Nephron (organoid): ENCODE results near the gene BHLHA15.

Experiments
- H3K27ac Mint-ChIP-seq, 3 experiments: 2 replicates each; pipeline ENCODE4 v1.8.0; 2020; ENCODE audit warnings: mixed read lengths in 3 of 3, mild to moderate bottlenecking in 2 of 3, moderate library complexity in 1 of 3
- H3K27me3 Mint-ChIP-seq: 2 replicates; pipeline ENCODE4 v1.8.0; 2021; ENCODE audit warnings: low read depth, mild to moderate bottlenecking, moderate library complexity, mixed read lengths
- H3K36me3 Mint-ChIP-seq: 2 replicates; pipeline ENCODE4 v1.8.0; 2020; ENCODE audit warnings: low read depth, mixed read lengths
- H3K4me1 Mint-ChIP-seq: 2 replicates; pipeline ENCODE4 v1.8.0; 2020; ENCODE audit warnings: mixed read lengths
- H3K4me3 Mint-ChIP-seq, 3 experiments: 2 replicates each; pipeline ENCODE4 v1.8.0; 2020; ENCODE audit warnings: mild to moderate bottlenecking in 3 of 3, mixed read lengths in 3 of 3, moderate library complexity in 2 of 3
- H3K9me3 Mint-ChIP-seq: 2 replicates; pipeline ENCODE4 v1.8.0; 2020; ENCODE audit warnings: mixed read lengths
- CTCF ChIP-seq, 3 experiments: fragments of 200-600 bp; sonication (generic); IDR thresholded peaks; one replicate each; pipeline ENCODE4 v1.5.0; 2021; ENCODE audit warnings: antibody characterized with exemption in 3 of 3; ENCODE audit not compliant: unreplicated experiment in 3 of 3

Gene BHLHA15

GRCh38 chr7:98240961-98241673, 29.9 kb downstream of the BHLHA15 start:
- TF ChIP-seq CTCF (IDR thresholded peaks at IDR 0.05; ENCODE audit: unreplicated experiment in 3 of 3), result peak; percentile 45 to 67 (median 66)
- H3K36me3 Mint-ChIP-seq, result peaks cover 18% of the 10 kb centered on the region
- no peaks in the 10 kb centered on the region for H3K27me3 Mint-ChIP-seq
- no peaks in the 10 kb centered on the region for H3K9me3 Mint-ChIP-seq
- no peak overlapping the region for H3K4me3 Mint-ChIP-seq
- H3K4me1 Mint-ChIP-seq, result no peaks in the 10 kb centered on the region
- H3K27ac Mint-ChIP-seq, result no peak overlapping the region

GRCh38 chr7:98241674-98242241, 30.5 kb downstream of the BHLHA15 start:
- no peak overlapping the region for H3K27ac Mint-ChIP-seq
- no peaks in the 10 kb centered on the region for H3K27me3 Mint-ChIP-seq
- peaks cover 18% of the 10 kb centered on the region for H3K36me3 Mint-ChIP-seq
- no peaks in the 10 kb centered on the region for H3K9me3 Mint-ChIP-seq
- H3K4me1 Mint-ChIP-seq, result no peaks in the 10 kb centered on the region
- no peak overlapping the region for H3K4me3 Mint-ChIP-seq
- TF ChIP-seq CTCF (IDR thresholded peaks at IDR 0.05; ENCODE audit: unreplicated experiment in 3 of 3), result no peak

- Mint-ChIP-seq H3K27me3 (no peaks in the 10 kb centered on the region), H3K4me3 (no peak overlapping the region), H3K9me3 (no peaks in the 10 kb centered on the region), H3K27ac (no peak overlapping the region), H3K4me1 (no peaks in the 10 kb centered on the region), H3K36me3 (peaks cover 18% of the 10 kb centered on the region)
- TF ChIP-seq CTCF (IDR thresholded peaks at IDR 0.05; ENCODE audit: unreplicated experiment in 3 of 3), result no peak
Measured at GRCh38 chr7:98242342-98242741, 31.1 kb downstream of the BHLHA15 start.

- no peaks in the 10 kb centered on the region for H3K9me3 Mint-ChIP-seq
- H3K27ac Mint-ChIP-seq, result no peak overlapping the region
- H3K4me3 Mint-ChIP-seq, result no peak overlapping the region
- no peaks in the 10 kb centered on the region for H3K4me1 Mint-ChIP-seq
- H3K36me3 Mint-ChIP-seq, result peaks cover 18% of the 10 kb centered on the region
- H3K27me3 Mint-ChIP-seq, result no peaks in the 10 kb centered on the region
- no peak for TF ChIP-seq CTCF (IDR thresholded peaks at IDR 0.05; ENCODE audit: unreplicated experiment in 3 of 3)
Measured at GRCh38 chr7:98242934-98243333, 31.7 kb downstream of the BHLHA15 start.

GRCh38 chr7:98244871-98245270, 33.6 kb downstream of the BHLHA15 start:
- Mint-ChIP-seq H3K4me3 (no peak overlapping the region), H3K27ac (no peak overlapping the region), H3K27me3 (no peaks in the 10 kb centered on the region), H3K9me3 (no peaks in the 10 kb centered on the region), H3K36me3 (peaks cover 9% of the 10 kb centered on the region), H3K4me1 (peaks cover 6% of the 10 kb centered on the region)
- no peak for TF ChIP-seq CTCF (IDR thresholded peaks at IDR 0.05; ENCODE audit: unreplicated experiment in 3 of 3)

- H3K9me3 Mint-ChIP-seq, result no peaks in the 10 kb centered on the region
- no peaks in the 10 kb centered on the region for H3K27me3 Mint-ChIP-seq
- peaks cover 27% of the 10 kb centered on the region for H3K4me1 Mint-ChIP-seq
- TF ChIP-seq CTCF (IDR thresholded peaks at IDR 0.05; ENCODE audit: unreplicated experiment in 3 of 3), result no peak
- peak overlapping the region in 1 of 3 experiments; percentile 44 for H3K4me3 Mint-ChIP-seq
- no peak overlapping the region for H3K27ac Mint-ChIP-seq
- H3K36me3 Mint-ChIP-seq, result no peaks in the 10 kb centered on the region
Measured at GRCh38 chr7:98248156-98248555, 36.9 kb downstream of the BHLHA15 start.
